Activated CD4-positive, alpha-beta T cell treated with anti-CD3 and anti-CD28 coated beads, Interleukin-2, amount 50 U/mL, for 4 hours (primary cell): ENCODE measurements around the gene EMILIN2.

ENCODE experiments used
- DNase-seq, 2 experiments: peaks; one replicate each; pipeline ENCODE4 v3.0.0-alpha.2; 2020

EMILIN2 gene

GRCh38 chr18:2879889-2880288 is 33.1 kb downstream of the EMILIN2 start:
- no peak for DNase-seq

- DNase-seq, result no peak
Observed at GRCh38 chr18:2880473-2880872, 33.7 kb downstream of the EMILIN2 start.

- no peak for DNase-seq
Observed at GRCh38 chr18:2881088-2881839, 34.5 kb downstream of the EMILIN2 start.

GRCh38 chr18:2881840-2882195 is 35.0 kb downstream of the EMILIN2 start:
- no peak for DNase-seq

- DNase-seq, result no peak
Observed at GRCh38 chr18:2882201-2882600, 35.4 kb downstream of the EMILIN2 start.

- no peak for DNase-seq
Observed at GRCh38 chr18:2883076-2883735, 36.4 kb downstream of the EMILIN2 start.

GRCh38 chr18:2884706-2885285 is 38.0 kb downstream of the EMILIN2 start:
- no peak for DNase-seq

- no peak for DNase-seq
Observed at GRCh38 chr18:2887470-2887869, 40.7 kb downstream of the EMILIN2 start.

- DNase-seq, result no peak
Observed at GRCh38 chr18:2889761-2890192, 43.0 kb downstream of the EMILIN2 start.

GRCh38 chr18:2890606-2891005 is 43.8 kb downstream of the EMILIN2 start:
- no peak for DNase-seq

- no peak for DNase-seq
Observed at GRCh38 chr18:2891526-2892431, 45.0 kb downstream of the EMILIN2 start.

- no peak for DNase-seq
Observed at GRCh38 chr18:2893056-2893455, 46.2 kb downstream of the EMILIN2 start.

- DNase-seq, result no peak
Observed at GRCh38 chr18:2893676-2894075, 46.9 kb downstream of the EMILIN2 start.

GRCh38 chr18:2894131-2894840 is 47.5 kb downstream of the EMILIN2 start:
- no peak for DNase-seq

GRCh38 chr18:2894841-2895370 is 48.1 kb downstream of the EMILIN2 start:
- DNase-seq, result no peak

GRCh38 chr18:2895391-2895790 is 48.6 kb downstream of the EMILIN2 start:
- no peak for DNase-seq

GRCh38 chr18:2896990-2897389 is 50.2 kb downstream of the EMILIN2 start:
- DNase-seq, result no peak

GRCh38 chr18:2897448-2898185 is 50.8 kb downstream of the EMILIN2 start:
- DNase-seq, result no peak

- DNase-seq, result no peak
Observed at GRCh38 chr18:2898186-2898640, 51.4 kb downstream of the EMILIN2 start.

GRCh38 chr18:2900684-2901422 is 54.0 kb downstream of the EMILIN2 start:
- no peak for DNase-seq
